Measurements from ENCODE around the gene ING3. TPM values are rescaled to one million over a fixed set of nuclear protein-coding genes. Genes with fewer than 3 reads are reported as not detected.

Gene ING3
- total and polyA plus RNA-seq, 9 of the 15 experiments (the other 6 are each of a cell fraction or from before 2014, with no cell fraction given): 22.8 to 233 (median 50.4) TPM

GRCh38 chr7:120985130-120985758 is 34.7 kb downstream of the ING3 start (continued):
- no peak for TF ChIP-seq AFF4 (CRISPR knock-in tag; IDR thresholded peaks at IDR 0.05)
- peak; percentile 30; the same call in 1 of the 2 replicates for TF ChIP-seq NCOA1 (IDR thresholded peaks at IDR 0.05; ENCODE audit: low read depth)
- no peak for TF ChIP-seq ZKSCAN3 (CRISPR knock-in tag; IDR thresholded peaks at IDR 0.05)
- TF ChIP-seq ILK (tag; IDR thresholded peaks at IDR 0.05; ENCODE audit: borderline replicate concordance, low read depth): no peak
- TF ChIP-seq NR1H2 (CRISPR knock-in tag; IDR thresholded peaks at IDR 0.05): no peak
- TF ChIP-seq L3MBTL2 (IDR thresholded peaks at IDR 0.05): no peak
- no peak for TF ChIP-seq SMAD1 (IDR thresholded peaks at IDR 0.05; ENCODE audit: low read depth, low read length, partially characterized antibody)
- TF ChIP-seq CREB5 (CRISPR knock-in tag; IDR thresholded peaks at IDR 0.05): no peak
- TF ChIP-seq E2F3 (CRISPR knock-in tag; IDR thresholded peaks at IDR 0.05): no peak
- TF ChIP-seq XRCC3 (IDR thresholded peaks at IDR 0.05): no peak
- TF ChIP-seq VEZF1 (CRISPR knock-in tag; IDR thresholded peaks at IDR 0.05): peak; percentile 27; the same call in 1 of the 2 replicates
- TF ChIP-seq TAL1 (IDR thresholded peaks at IDR 0.05): peak; percentile 41; the same call in 1 of the 2 replicates
- no peak for TF ChIP-seq LEF1 (IDR thresholded peaks at IDR 0.05)
- no peak for TF ChIP-seq ZNF561 (CRISPR knock-in tag; conservative IDR thresholded peaks at IDR 0.05)
